C4-2B (cell line): Measurements from ENCODE around the gene SLC2A13.

Experiments
- ZFX ChIP-seq: fragments of 450-650 bp; IDR thresholded peaks from 2 replicates; pipeline ENCODE4 v1.6.1; 2017
- TF ChIP-seq, protein P1 (sequence below): fragments of 450-650 bp; conservative IDR thresholded peaks from 2 replicates; pipeline ENCODE4 v1.5.1; 2017; ENCODE audit warnings: mild to moderate bottlenecking

GRCh38 chr12:40144023-40144422 is 38.1 kb upstream of the SLC2A13 start:
- TF ChIP-seq, protein P1, sequence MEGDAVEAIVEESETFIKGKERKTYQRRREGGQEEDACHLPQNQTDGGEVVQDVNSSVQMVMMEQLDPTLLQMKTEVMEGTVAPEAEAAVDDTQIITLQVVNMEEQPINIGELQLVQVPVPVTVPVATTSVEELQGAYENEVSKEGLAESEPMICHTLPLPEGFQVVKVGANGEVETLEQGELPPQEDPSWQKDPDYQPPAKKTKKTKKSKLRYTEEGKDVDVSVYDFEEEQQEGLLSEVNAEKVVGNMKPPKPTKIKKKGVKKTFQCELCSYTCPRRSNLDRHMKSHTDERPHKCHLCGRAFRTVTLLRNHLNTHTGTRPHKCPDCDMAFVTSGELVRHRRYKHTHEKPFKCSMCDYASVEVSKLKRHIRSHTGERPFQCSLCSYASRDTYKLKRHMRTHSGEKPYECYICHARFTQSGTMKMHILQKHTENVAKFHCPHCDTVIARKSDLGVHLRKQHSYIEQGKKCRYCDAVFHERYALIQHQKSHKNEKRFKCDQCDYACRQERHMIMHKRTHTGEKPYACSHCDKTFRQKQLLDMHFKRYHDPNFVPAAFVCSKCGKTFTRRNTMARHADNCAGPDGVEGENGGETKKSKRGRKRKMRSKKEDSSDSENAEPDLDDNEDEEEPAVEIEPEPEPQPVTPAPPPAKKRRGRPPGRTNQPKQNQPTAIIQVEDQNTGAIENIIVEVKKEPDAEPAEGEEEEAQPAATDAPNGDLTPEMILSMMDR, result no peak
- no peak for TF ChIP-seq ZFX
